Neural cell (in vitro differentiated cells): ENCODE measurements around the gene SNRPA1. TPM values are rescaled to one million over a fixed set of nuclear protein-coding genes. Genes with fewer than 3 reads are reported as not detected.

Source experiments
- H2AFZ ChIP-seq: fragments of 200-600, 300-800 bp; sonication (generic), shearing (Covaris generic); 2 replicates; pipeline ENCODE4 v1.6.0; 2014; ENCODE audit warnings: low read depth, mild to moderate bottlenecking, antibody characterized with exemption, low read length, moderate library complexity
- H3F3A ChIP-seq: fragments of 200-600 bp; shearing (Covaris generic); 2 replicates; pipeline ENCODE4 v1.6.1; 2016; ENCODE audit warnings: mild to moderate bottlenecking, moderate library complexity, mixed read lengths, antibody characterized with exemption, low read length; ENCODE audit not compliant: insufficient read depth, poor library complexity, severe bottlenecking
- H3K27ac ChIP-seq: fragments of 200-600, 300-800 bp; sonication (generic), shearing (Covaris generic); 2 replicates; pipeline ENCODE4 v1.5.1; 2014; ENCODE audit warnings: mild to moderate bottlenecking, low read length, moderate library complexity
- H3K27me3 ChIP-seq: fragments of 300-800, 200-600 bp; sonication (generic), shearing (Covaris generic); 2 replicates; pipeline ENCODE4 v1.6.0; 2014; ENCODE audit warnings: mild to moderate bottlenecking, low read depth, low read length, moderate library complexity; ENCODE audit not compliant: insufficient read depth
- H3K36me3 ChIP-seq: fragments of 300-800, 200-600 bp; sonication (generic), shearing (Covaris generic); 2 replicates; pipeline ENCODE4 v1.5.1; 2014; ENCODE audit warnings: mild to moderate bottlenecking, antibody characterized with exemption, low read length, moderate library complexity; ENCODE audit not compliant: insufficient read depth
- H3K4me2 ChIP-seq: fragments of 300-800, 200-600 bp; sonication (generic), shearing (Covaris generic); 2 replicates; pipeline ENCODE4 v1.6.0; 2014; ENCODE audit warnings: mild to moderate bottlenecking, low read length
- H3K4me3 ChIP-seq: fragments of 300-800, 200-600 bp; sonication (generic), shearing (Covaris generic); 2 replicates; pipeline ENCODE4 v1.5.1; 2014; ENCODE audit warnings: mild to moderate bottlenecking, low read length, moderate library complexity
- H3K79me2 ChIP-seq: fragments of 200-600 bp; shearing (Covaris generic); replicated peaks from 2 replicates; pipeline ENCODE4 v1.6.0; 2014; ENCODE audit warnings: mild to moderate bottlenecking, low read length, moderate library complexity; ENCODE audit not compliant: insufficient read depth
- H3K9ac ChIP-seq: fragments of 300-800, 200-600 bp; sonication (generic), shearing (Covaris generic); 2 replicates; pipeline ENCODE4 v1.6.1; 2016; ENCODE audit warnings: mild to moderate bottlenecking, low read length, mixed read lengths
- H3K9me2 ChIP-seq: fragments of 200-600 bp; shearing (Covaris generic); 2 replicates; pipeline ENCODE4 v1.6.1; 2016; ENCODE audit warnings: mild to moderate bottlenecking, low read length, mixed read lengths; ENCODE audit not compliant: insufficient read depth
- H3K9me3 ChIP-seq: fragments of 200-600, 300-800 bp; sonication (generic), shearing (Covaris generic); 2 replicates; pipeline ENCODE4 v1.6.1; 2016; ENCODE audit warnings: mild to moderate bottlenecking, mixed run types, low read length, moderate library complexity, mixed read lengths
- H4K20me1 ChIP-seq: fragments of 200-600 bp; shearing (Covaris generic); 2 replicates; pipeline ENCODE4 v1.6.1; 2016; ENCODE audit warnings: mild to moderate bottlenecking, mixed run types; ENCODE audit not compliant: insufficient read depth
- EP300 ChIP-seq: fragments of 450-650 bp; conservative IDR thresholded peaks from 2 replicates; pipeline ENCODE4 v1.6.1; 2014; ENCODE audit warnings: antibody characterized with exemption, mild to moderate bottlenecking, moderate library complexity; ENCODE audit not compliant: poor library complexity, severe bottlenecking
- EZH2 ChIP-seq: fragments of 200-600, 300-800 bp; shearing (Covaris generic), sonication (generic); IDR thresholded peaks from 2 replicates; pipeline ENCODE4 v1.6.1; 2014; ENCODE audit warnings: antibody characterized with exemption, low read length, borderline replicate concordance, mild to moderate bottlenecking; ENCODE audit not compliant: insufficient read depth, poor library complexity, severe bottlenecking
- MXI1 ChIP-seq: fragments of 450-650 bp; conservative IDR thresholded peaks from 2 replicates; pipeline ENCODE4 v1.6.1; 2014; ENCODE audit warnings: antibody characterized with exemption, mild to moderate bottlenecking; ENCODE audit not compliant: poor library complexity, severe bottlenecking
- POLR2AphosphoS5 ChIP-seq: IDR thresholded peaks from 2 replicates; pipeline ENCODE4 v1.6.1; 2012
- RAD21 ChIP-seq: fragments of 450-650 bp; conservative IDR thresholded peaks from 2 replicates; pipeline ENCODE4 v1.6.1; 2014; ENCODE audit warnings: antibody characterized with exemption, mild to moderate bottlenecking, moderate library complexity
- SMC3 ChIP-seq: fragments of 450-650 bp; conservative IDR thresholded peaks from 2 replicates; pipeline ENCODE4 v1.6.1; 2014; ENCODE audit warnings: antibody characterized with exemption, mild to moderate bottlenecking, moderate library complexity; ENCODE audit not compliant: poor library complexity
- TAF1 ChIP-seq: IDR thresholded peaks from 2 replicates; pipeline ENCODE4 v1.6.1; 2012; ENCODE audit warnings: low read depth
- polyA plus RNA-seq: library from polyadenylated mRNA; depleted of rRNA; stranded (reverse); fragments of >200 nt; gene quantifications from 2 replicates; pipeline ENCODE4 v1.2.3, GENCODE V29; 2014
- TF ChIP-seq, protein P1 (sequence below): IDR thresholded peaks from 2 replicates; pipeline ENCODE4 v1.6.1; 2012; ENCODE audit warnings: borderline replicate concordance
- TF ChIP-seq, protein P2 (sequence below): fragments of 450-650 bp; IDR thresholded peaks from 2 replicates; pipeline ENCODE4 v1.5.1; 2014; ENCODE audit warnings: antibody characterized with exemption, mild to moderate bottlenecking, moderate library complexity; ENCODE audit not compliant: poor library complexity, severe bottlenecking

SNRPA1 gene
- polyA plus RNA-seq, 1 donor from 2014 or later: 53.6 TPM

DNA sequence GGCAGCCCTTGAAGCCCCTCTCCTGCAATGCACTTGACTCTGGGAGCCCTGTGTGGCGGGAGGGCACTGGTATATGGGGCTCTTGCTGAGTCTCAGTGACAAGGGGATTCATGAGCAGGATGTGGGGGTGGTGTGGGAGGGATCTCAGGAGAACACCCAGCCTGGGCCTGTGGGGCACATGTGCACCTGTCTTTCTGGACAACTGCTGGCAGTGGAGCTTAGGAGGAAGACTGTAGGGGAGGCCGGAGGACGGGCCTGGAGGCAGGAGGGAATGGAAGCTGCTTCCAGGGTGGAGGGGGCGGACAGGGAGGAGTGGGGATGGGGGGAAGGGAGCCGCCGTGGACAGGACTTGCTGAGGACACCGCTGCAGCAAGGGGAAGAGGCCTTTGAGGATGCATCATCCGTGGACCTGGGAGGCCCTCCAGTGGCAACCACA, 10.8 kb upstream of the SNRPA1 start:
- no peak overlapping the region for H3K27ac ChIP-seq
- TF ChIP-seq TAF1: no peak
- no peak for TF ChIP-seq EP300

DNA sequence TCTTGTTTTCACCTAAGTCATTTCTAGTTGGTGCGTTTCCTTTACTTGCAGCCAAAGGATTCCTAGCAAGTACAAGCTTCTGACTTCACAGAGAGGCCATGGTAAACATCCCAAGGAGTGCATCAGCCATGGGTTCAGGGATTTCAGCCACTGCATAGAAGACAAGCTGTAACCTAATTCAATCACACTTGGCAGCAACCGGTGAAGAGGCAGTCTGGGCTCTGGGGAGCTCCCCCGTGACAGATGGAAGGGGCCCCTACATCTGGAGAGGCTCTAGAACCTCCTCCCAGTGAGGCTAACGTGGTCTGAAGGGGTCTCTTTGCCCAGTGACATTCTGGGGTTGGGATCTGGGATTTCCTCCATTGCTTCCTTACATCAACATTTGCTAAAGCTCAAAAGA, 8.4 kb upstream of the SNRPA1 start:
- Histone ChIP-seq H4K20me1 (no peaks in the 10 kb centered on the region), H3K27me3 (no peaks in the 10 kb centered on the region), H2AFZ (no peak overlapping the region), H3K79me2 (no peaks in the 10 kb centered on the region), H3K36me3 (no peaks in the 10 kb centered on the region), H3K9me3 (no peaks in the 10 kb centered on the region), H3K9ac (no peak overlapping the region), H3K4me3 (no peak overlapping the region), H3K9me2 (no peaks in the 10 kb centered on the region), H3K27ac (no peak overlapping the region), H3F3A (no peaks in the 10 kb centered on the region), H3K4me2 (no peak overlapping the region)
- TF ChIP-seq, protein P1, sequence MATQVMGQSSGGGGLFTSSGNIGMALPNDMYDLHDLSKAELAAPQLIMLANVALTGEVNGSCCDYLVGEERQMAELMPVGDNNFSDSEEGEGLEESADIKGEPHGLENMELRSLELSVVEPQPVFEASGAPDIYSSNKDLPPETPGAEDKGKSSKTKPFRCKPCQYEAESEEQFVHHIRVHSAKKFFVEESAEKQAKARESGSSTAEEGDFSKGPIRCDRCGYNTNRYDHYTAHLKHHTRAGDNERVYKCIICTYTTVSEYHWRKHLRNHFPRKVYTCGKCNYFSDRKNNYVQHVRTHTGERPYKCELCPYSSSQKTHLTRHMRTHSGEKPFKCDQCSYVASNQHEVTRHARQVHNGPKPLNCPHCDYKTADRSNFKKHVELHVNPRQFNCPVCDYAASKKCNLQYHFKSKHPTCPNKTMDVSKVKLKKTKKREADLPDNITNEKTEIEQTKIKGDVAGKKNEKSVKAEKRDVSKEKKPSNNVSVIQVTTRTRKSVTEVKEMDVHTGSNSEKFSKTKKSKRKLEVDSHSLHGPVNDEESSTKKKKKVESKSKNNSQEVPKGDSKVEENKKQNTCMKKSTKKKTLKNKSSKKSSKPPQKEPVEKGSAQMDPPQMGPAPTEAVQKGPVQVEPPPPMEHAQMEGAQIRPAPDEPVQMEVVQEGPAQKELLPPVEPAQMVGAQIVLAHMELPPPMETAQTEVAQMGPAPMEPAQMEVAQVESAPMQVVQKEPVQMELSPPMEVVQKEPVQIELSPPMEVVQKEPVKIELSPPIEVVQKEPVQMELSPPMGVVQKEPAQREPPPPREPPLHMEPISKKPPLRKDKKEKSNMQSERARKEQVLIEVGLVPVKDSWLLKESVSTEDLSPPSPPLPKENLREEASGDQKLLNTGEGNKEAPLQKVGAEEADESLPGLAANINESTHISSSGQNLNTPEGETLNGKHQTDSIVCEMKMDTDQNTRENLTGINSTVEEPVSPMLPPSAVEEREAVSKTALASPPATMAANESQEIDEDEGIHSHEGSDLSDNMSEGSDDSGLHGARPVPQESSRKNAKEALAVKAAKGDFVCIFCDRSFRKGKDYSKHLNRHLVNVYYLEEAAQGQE: no peak
- TF ChIP-seq EP300: no peak
- no peak for TF ChIP-seq TAF1
- no peak for TF ChIP-seq POLR2AphosphoS5
- TF ChIP-seq, protein P2, sequence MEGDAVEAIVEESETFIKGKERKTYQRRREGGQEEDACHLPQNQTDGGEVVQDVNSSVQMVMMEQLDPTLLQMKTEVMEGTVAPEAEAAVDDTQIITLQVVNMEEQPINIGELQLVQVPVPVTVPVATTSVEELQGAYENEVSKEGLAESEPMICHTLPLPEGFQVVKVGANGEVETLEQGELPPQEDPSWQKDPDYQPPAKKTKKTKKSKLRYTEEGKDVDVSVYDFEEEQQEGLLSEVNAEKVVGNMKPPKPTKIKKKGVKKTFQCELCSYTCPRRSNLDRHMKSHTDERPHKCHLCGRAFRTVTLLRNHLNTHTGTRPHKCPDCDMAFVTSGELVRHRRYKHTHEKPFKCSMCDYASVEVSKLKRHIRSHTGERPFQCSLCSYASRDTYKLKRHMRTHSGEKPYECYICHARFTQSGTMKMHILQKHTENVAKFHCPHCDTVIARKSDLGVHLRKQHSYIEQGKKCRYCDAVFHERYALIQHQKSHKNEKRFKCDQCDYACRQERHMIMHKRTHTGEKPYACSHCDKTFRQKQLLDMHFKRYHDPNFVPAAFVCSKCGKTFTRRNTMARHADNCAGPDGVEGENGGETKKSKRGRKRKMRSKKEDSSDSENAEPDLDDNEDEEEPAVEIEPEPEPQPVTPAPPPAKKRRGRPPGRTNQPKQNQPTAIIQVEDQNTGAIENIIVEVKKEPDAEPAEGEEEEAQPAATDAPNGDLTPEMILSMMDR: no peak
- no peak for TF ChIP-seq SMC3
- TF ChIP-seq EZH2: no peak
- TF ChIP-seq MXI1: no peak
- no peak for TF ChIP-seq RAD21

More for the DNA sequence above, 10.8 kb upstream of the SNRPA1 start:
- Histone ChIP-seq H3K4me2 (no peak overlapping the region), H3K9me3 (no peaks in the 10 kb centered on the region), H3K27me3 (no peaks in the 10 kb centered on the region), H2AFZ (no peak overlapping the region), H4K20me1 (no peaks in the 10 kb centered on the region), H3K36me3 (no peaks in the 10 kb centered on the region), H3K79me2 (no peaks in the 10 kb centered on the region), H3F3A (no peaks in the 10 kb centered on the region), H3K4me3 (no peak overlapping the region), H3K9ac (no peak overlapping the region), H3K9me2 (no peaks in the 10 kb centered on the region)
